ENCODE results near the gene USB1. TPM values are rescaled to one million over a fixed set of nuclear protein-coding genes. Genes with fewer than 3 reads are reported as not detected.

Gene USB1
- total RNA-seq, 1 experiment from 2014 or later: 66.0 TPM

DNA sequence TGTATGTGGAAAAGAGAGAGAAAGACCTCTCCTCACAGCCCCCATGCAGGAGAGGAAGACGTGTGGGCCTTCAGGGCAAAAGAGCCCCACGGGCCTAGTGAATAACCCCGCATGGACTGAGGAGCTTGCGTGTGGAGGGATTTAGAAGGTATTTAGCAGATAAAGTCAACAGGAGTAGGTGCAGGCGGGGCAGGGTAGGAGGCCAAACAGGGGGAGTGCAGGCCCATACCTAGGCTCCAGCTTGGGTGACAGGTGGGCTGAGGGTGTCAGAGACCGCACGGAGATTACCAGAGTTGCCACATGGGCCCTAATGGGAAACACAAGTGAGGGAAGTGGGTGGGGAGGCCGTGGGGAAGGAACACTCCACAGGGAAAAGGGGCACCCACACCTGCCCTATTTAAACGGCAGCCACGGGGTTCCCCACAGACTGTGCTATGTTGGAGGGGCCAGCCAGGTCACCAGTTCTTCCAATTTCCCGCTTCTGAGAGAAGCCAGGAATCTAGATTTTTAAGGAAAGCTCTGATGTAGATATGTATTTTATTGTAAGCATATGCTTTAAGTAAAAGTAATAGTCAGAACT is 22.1 kb upstream of the USB1 start:
- Histone ChIP-seq H3K36me3 (ENCODE audit: low read depth) (no peaks in the 10 kb centered on the region), H3K27me3 (ENCODE audit: insufficient read depth, low read depth) (no peaks in the 10 kb centered on the region), H3K9me3 (ENCODE audit: insufficient read depth, low read depth) (no peaks in the 10 kb centered on the region), H3K79me2 (ENCODE audit: low read depth) (no peaks in the 10 kb centered on the region), H3K4me3 (no peak overlapping the region), H4K20me1 (ENCODE audit: insufficient read depth) (no peaks in the 10 kb centered on the region), H3K27ac (no peak overlapping the region), H3K4me2 (no peak overlapping the region), H3K9me2 (ENCODE audit: insufficient read depth) (no peaks in the 10 kb centered on the region), H2AFZ (no peak overlapping the region), H3F3A (ENCODE audit: insufficient read depth, low read depth) (peaks cover 11% of the 10 kb centered on the region; the same call in 1 of the 2 replicates), H3K4me1 (replicated peaks; ENCODE audit: insufficient read depth) (peaks cover 15% of the 10 kb centered on the region)
- TF ChIP-seq, protein P1, sequence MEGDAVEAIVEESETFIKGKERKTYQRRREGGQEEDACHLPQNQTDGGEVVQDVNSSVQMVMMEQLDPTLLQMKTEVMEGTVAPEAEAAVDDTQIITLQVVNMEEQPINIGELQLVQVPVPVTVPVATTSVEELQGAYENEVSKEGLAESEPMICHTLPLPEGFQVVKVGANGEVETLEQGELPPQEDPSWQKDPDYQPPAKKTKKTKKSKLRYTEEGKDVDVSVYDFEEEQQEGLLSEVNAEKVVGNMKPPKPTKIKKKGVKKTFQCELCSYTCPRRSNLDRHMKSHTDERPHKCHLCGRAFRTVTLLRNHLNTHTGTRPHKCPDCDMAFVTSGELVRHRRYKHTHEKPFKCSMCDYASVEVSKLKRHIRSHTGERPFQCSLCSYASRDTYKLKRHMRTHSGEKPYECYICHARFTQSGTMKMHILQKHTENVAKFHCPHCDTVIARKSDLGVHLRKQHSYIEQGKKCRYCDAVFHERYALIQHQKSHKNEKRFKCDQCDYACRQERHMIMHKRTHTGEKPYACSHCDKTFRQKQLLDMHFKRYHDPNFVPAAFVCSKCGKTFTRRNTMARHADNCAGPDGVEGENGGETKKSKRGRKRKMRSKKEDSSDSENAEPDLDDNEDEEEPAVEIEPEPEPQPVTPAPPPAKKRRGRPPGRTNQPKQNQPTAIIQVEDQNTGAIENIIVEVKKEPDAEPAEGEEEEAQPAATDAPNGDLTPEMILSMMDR (conservative IDR thresholded peaks at IDR 0.05): no peak
- TF ChIP-seq EZH2 (IDR thresholded peaks at IDR 0.05; ENCODE audit: low read depth): no peak
- DNase-seq: no peak
- CTCF ChIA-PET: no interaction called here
- POLR2A ChIA-PET (ENCODE audit: unreplicated experiment): no interaction called here
- BruUV-seq (replicated peaks): no TSS peak
- intact Hi-C loops (cut with micrococcal nuclease; ENCODE audit: unreplicated experiment): no loop called here

DNA sequence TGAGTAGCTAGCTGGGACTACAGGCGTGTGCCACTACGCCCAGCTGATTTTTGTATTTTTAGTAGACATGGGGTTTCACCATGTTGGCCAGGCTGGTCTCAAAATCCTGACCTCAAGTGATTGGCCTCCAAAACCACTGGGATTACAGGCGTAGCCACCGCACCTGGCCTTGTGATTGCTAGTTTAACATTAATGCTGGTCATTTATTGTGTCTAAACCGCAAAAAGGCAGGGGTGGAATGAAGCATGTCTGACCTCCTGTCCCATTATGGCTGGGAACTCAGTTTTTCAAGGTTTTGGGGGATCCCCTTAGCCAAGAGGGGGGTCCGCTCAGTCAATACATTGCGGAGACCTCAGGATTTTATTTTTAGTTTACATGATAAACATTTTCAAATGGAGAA is 19.6 kb upstream of the USB1 start:
- H4K20me1 ChIP-seq (ENCODE audit: insufficient read depth): no peaks in the 10 kb centered on the region
- no peak for DNase-seq
- TF ChIP-seq, protein P1 (conservative IDR thresholded peaks at IDR 0.05): no peak
- peaks cover 6% of the 10 kb centered on the region; the same call in 1 of the 2 replicates for H3F3A ChIP-seq (ENCODE audit: insufficient read depth, low read depth)
- no peak overlapping the region for H3K4me2 ChIP-seq
- POLR2A ChIA-PET (ENCODE audit: unreplicated experiment): no interaction called here
- no peaks in the 10 kb centered on the region for H3K9me2 ChIP-seq (ENCODE audit: insufficient read depth)
- H3K79me2 ChIP-seq (ENCODE audit: low read depth): no peaks in the 10 kb centered on the region
- H3K27me3 ChIP-seq (ENCODE audit: insufficient read depth, low read depth): no peaks in the 10 kb centered on the region
- H3K9me3 ChIP-seq (ENCODE audit: insufficient read depth, low read depth): no peaks in the 10 kb centered on the region
- no peak overlapping the region for H3K27ac ChIP-seq
- no peak overlapping the region for H2AFZ ChIP-seq
- H3K4me3 ChIP-seq: no peak overlapping the region
- CTCF ChIA-PET: no interaction called here
- no peaks in the 10 kb centered on the region for H3K36me3 ChIP-seq (ENCODE audit: low read depth)
- no TSS peak for BruUV-seq (replicated peaks)
- intact Hi-C loops (cut with micrococcal nuclease; ENCODE audit: unreplicated experiment): no loop called here
- H3K4me1 ChIP-seq (replicated peaks; ENCODE audit: insufficient read depth): peaks cover 4% of the 10 kb centered on the region

DNA sequence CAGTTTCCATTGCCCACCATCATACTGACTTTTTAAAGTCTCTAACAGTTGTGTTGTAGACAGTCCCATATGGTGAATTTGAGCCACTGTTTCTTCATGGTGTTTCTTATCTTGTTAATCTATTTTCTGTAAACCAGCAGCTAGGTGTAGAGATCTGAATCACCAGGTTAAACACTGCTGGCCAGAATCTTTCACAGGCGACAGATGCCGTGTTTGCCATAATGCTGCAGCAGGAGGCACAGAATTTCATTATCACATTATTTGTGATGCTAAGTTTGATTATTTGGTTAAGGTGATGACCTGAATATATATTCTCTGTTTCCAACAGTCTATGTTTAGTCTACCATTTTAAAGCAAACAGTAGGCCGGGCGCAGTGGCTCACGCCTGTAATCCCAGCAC is 18.8 kb upstream of the USB1 start:
- Histone ChIP-seq H3K9me3 (ENCODE audit: insufficient read depth, low read depth) (no peaks in the 10 kb centered on the region), H3K4me2 (no peak overlapping the region), H3K4me1 (replicated peaks; ENCODE audit: insufficient read depth) (no peaks in the 10 kb centered on the region), H3K27ac (no peak overlapping the region), H3F3A (ENCODE audit: insufficient read depth, low read depth) (no peaks in the 10 kb centered on the region), H3K27me3 (ENCODE audit: insufficient read depth, low read depth) (no peaks in the 10 kb centered on the region), H3K4me3 (no peak overlapping the region), H4K20me1 (ENCODE audit: insufficient read depth) (no peaks in the 10 kb centered on the region), H3K36me3 (ENCODE audit: low read depth) (no peaks in the 10 kb centered on the region), H3K9me2 (ENCODE audit: insufficient read depth) (no peaks in the 10 kb centered on the region), H2AFZ (no peak overlapping the region), H3K79me2 (ENCODE audit: low read depth) (no peaks in the 10 kb centered on the region)
- BruUV-seq (replicated peaks): no TSS peak
- intact Hi-C loops (cut with micrococcal nuclease; ENCODE audit: unreplicated experiment): no loop called here
- TF ChIP-seq, protein P1 (conservative IDR thresholded peaks at IDR 0.05): no peak
- TF ChIP-seq EZH2 (IDR thresholded peaks at IDR 0.05; ENCODE audit: low read depth): no peak
- ChIA-PET POLR2A (ENCODE audit: unreplicated experiment) (no interaction called here), CTCF (no interaction called here)
- peak in 1 of 2 experiments; percentile 38 for DNase-seq
